Esophagus squamous epithelium (tissue), 4 donors: ENCODE data around the gene PHKB.

Experiments
- POLR2A ChIP-seq, 4 donors: fragments of 450-650 bp; IDR thresholded peaks; one replicate each; pipeline ENCODE4 v1.6.1; 2017; ENCODE audit warnings: antibody characterized with exemption in 4 of 4, mild to moderate bottlenecking in 4 of 4, moderate library complexity in 3 of 4
- TF ChIP-seq, protein P1 (sequence below), 6 experiments: fragments of 450-650 bp in 4 of 6; fragments of 200-600 bp in 2 of 6; sonication (generic) in 2 of 6; IDR thresholded peaks; one replicate each; pipeline ENCODE4 v1.5.1; 2016 to 2019; ENCODE audit warnings: antibody characterized with exemption in 6 of 6, mild to moderate bottlenecking in 4 of 6, moderate library complexity in 4 of 6

DNA sequence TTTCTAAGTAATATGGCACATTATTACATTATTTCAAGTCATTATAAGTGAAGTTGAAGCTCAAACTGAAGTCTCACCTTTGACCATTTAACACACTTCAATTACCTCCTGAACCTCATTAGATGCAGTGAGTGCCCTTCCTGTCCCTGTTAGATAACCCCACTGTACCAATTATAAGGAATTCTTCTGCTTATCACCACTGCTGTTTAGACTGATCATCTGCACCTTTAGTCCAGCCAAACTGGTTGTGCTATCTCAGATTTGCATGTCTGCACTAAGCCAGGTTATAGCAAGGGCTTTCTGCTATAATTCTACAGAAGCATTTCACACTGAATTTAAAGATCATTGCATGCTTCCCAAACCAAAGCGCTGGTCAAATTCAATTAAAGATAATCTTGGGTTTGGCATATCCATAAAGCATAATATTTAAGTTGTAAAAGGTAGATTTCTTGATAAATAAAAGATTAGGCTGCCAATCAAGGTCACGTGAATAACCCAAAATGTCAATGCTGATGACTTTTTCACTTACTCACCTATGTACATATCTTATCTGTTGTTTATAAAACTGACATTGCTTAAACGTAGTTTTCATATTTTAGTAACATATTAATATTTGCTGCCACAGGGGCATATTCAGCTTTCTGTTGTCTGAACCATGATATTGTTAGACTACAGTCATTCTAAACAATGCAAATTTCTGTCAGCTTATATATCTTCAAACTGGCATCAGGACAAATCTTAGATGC, 12.1 kb upstream of the PHKB start:
- TF ChIP-seq, protein P1, sequence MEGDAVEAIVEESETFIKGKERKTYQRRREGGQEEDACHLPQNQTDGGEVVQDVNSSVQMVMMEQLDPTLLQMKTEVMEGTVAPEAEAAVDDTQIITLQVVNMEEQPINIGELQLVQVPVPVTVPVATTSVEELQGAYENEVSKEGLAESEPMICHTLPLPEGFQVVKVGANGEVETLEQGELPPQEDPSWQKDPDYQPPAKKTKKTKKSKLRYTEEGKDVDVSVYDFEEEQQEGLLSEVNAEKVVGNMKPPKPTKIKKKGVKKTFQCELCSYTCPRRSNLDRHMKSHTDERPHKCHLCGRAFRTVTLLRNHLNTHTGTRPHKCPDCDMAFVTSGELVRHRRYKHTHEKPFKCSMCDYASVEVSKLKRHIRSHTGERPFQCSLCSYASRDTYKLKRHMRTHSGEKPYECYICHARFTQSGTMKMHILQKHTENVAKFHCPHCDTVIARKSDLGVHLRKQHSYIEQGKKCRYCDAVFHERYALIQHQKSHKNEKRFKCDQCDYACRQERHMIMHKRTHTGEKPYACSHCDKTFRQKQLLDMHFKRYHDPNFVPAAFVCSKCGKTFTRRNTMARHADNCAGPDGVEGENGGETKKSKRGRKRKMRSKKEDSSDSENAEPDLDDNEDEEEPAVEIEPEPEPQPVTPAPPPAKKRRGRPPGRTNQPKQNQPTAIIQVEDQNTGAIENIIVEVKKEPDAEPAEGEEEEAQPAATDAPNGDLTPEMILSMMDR (IDR thresholded peaks at IDR 0.05): no peak
- no peak for TF ChIP-seq POLR2A (IDR thresholded peaks at IDR 0.05)
